GM21390 (cell line): ENCODE measurements around the gene PPP1R2C.

Experiments used
- ATAC-seq: cut with Tn5 transposase; IDR thresholded peaks from one replicate; pipeline ENCODE4 v1.9.1; 2021; ENCODE audit not compliant: unreplicated experiment

Gene PPP1R2C

DNA sequence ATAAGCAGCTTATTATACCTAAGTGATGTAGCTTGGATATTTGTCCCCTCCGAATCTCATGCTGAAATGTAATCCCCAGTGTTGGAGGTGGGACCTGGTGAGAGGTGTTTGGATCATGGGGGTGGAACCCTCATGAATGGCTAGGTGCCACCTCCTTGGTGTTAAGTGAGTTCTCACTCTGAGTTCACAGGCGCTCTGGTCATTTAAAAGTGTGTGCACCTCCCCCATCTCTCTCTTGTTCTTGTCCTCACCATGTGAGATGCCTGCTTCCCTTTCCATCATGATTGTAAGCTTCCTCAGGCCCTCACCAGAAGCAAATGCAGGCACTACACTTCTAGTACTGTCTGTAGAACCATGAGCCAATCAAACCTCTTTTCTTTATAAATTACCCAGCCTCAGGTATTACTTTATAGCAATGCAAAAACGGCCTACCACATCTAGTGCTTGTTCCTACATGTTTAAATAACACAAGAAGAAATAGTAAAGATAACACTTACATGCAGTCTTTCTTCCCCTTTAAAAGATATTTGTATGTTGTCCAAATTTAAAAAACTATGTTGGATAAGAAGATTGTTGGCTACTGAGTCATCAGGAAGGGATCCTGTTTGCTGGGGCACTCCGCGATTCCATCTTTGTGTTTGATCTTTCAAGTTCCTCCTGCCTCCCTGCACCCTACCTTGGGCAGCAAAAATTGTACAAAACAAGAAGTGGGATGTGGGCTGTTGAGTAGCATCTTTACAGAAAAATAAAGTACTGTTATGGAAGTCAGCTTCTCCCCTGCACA is 29.7 kb downstream of the PPP1R2C start:
- ATAC-seq: no peak

- no peak for ATAC-seq
Observed at GRCh38 chrX:42746606-42747005, 31.4 kb downstream of the PPP1R2C start.

GRCh38 chrX:42740456-42740855 is 37.5 kb downstream of the PPP1R2C start:
- ATAC-seq: no peak

- ATAC-seq: no peak
Observed at GRCh38 chrX:42739741-42740140, 38.2 kb downstream of the PPP1R2C start.

GRCh38 chrX:42739258-42739657 is 38.7 kb downstream of the PPP1R2C start:
- no peak for ATAC-seq

GRCh38 chrX:42738552-42738951 is 39.4 kb downstream of the PPP1R2C start:
- no peak for ATAC-seq

GRCh38 chrX:42735250-42735649 is 42.7 kb downstream of the PPP1R2C start:
- ATAC-seq: no peak

GRCh38 chrX:42732506-42732905 is 45.5 kb downstream of the PPP1R2C start:
- no peak for ATAC-seq
